Osteoblast (primary cell): ENCODE results near the gene SH3GLB2. TPM values are rescaled to one million over a fixed set of nuclear protein-coding genes. Genes with fewer than 3 reads are reported as not detected.

ENCODE experiments used
- DNase-seq: peaks from one replicate; pipeline ENCODE4 v3.0.0; 2011; ENCODE audit warnings: low spot score, mixed read lengths; ENCODE audit not compliant: insufficient read length; ENCODE audit errors: missing footprints
- H2AFZ ChIP-seq: 2 replicates; pipeline ENCODE4 v1.6.0; 2011; ENCODE audit warnings: mild to moderate bottlenecking, low read length
- H3K27ac ChIP-seq: 2 replicates; pipeline ENCODE4 v1.5.1; 2011; ENCODE audit warnings: mild to moderate bottlenecking, low read depth, low read length, moderate library complexity
- H3K27me3 ChIP-seq: 2 replicates; pipeline ENCODE4 v1.6.0; 2012; ENCODE audit warnings: mild to moderate bottlenecking, control low read depth, inconsistent platforms, low read length, moderate library complexity; ENCODE audit not compliant: insufficient read depth
- H3K36me3 ChIP-seq: 2 replicates; pipeline ENCODE4 v1.5.1; 2011; ENCODE audit warnings: mild to moderate bottlenecking, low read length, control low read depth, moderate library complexity; ENCODE audit not compliant: insufficient read depth
- H3K4me1 ChIP-seq: 2 replicates; pipeline ENCODE4 v1.5.1; 2011; ENCODE audit warnings: mild to moderate bottlenecking, low read length, control low read depth, moderate library complexity; ENCODE audit not compliant: insufficient read depth
- H3K4me2 ChIP-seq: 2 replicates; pipeline ENCODE4 v1.6.0; 2011; ENCODE audit warnings: mild to moderate bottlenecking, low read length; ENCODE audit not compliant: insufficient read depth
- H3K4me3 ChIP-seq: fragments of 200-600 bp; sonication (generic); 3 replicates; pipeline ENCODE4 v1.5.1; 2012; ENCODE audit warnings: mild to moderate bottlenecking, low read length, inconsistent platforms; ENCODE audit not compliant: insufficient read depth
- H3K79me2 ChIP-seq: 2 replicates; pipeline ENCODE4 v1.6.0; 2012; ENCODE audit warnings: mild to moderate bottlenecking, low read length, control low read depth, inconsistent platforms; ENCODE audit not compliant: insufficient read depth
- H3K9me3 ChIP-seq: 2 replicates; pipeline ENCODE4 v1.5.1; 2011; ENCODE audit warnings: low read depth, low read length, control low read depth
- H4K20me1 ChIP-seq: 2 replicates; pipeline ENCODE4 v1.6.0; 2012; ENCODE audit warnings: mild to moderate bottlenecking, low read length, control low read depth; ENCODE audit not compliant: insufficient read depth
- total RNA-seq: library from RNA; depleted of rRNA; stranded (reverse); fragments of >200 nt; gene quantifications from 2 replicates; pipeline ENCODE4 v1.2.3, GENCODE V29; 2012
- TF ChIP-seq, protein P1 (sequence below): IDR thresholded peaks from 2 replicates; pipeline ENCODE4 v1.5.1; 2011; ENCODE audit warnings: mild to moderate bottlenecking, low read depth, low read length, moderate library complexity; ENCODE audit errors: extremely low read depth

The SH3GLB2 gene
- total RNA-seq, 1 donor = 37.3 TPM

DNA sequence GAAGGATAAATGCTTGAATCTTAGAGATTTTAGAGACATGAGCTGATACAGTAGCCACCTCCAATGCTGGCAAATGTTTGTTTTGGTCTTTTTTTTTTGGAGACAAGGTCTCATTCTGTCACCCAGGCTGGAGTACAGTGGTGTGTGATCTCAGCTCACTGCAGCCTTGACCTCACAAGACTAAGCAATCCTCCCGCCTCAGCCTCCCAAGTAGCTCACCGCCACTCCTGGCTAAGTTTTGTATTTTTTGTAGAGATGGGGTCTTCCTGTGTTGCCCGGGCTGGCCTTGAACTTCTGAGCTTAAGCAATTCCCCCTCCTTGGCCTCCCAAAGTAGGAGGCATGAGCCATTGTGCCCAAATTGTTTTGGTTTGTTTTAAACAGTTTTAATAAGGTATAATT lies 46.0 kb upstream of the SH3GLB2 start:
- no peaks in the 10 kb centered on the region for H3K4me1 ChIP-seq
- H2AFZ ChIP-seq = no peak overlapping the region
- no peaks in the 10 kb centered on the region for H3K27me3 ChIP-seq
- no peak for DNase-seq
- H4K20me1 ChIP-seq = no peaks in the 10 kb centered on the region
- H3K4me2 ChIP-seq = no peak overlapping the region
- H3K79me2 ChIP-seq = no peaks in the 10 kb centered on the region
- no peaks in the 10 kb centered on the region for H3K9me3 ChIP-seq
- no peak overlapping the region for H3K27ac ChIP-seq
- no peaks in the 10 kb centered on the region for H3K36me3 ChIP-seq
- H3K4me3 ChIP-seq = no peak overlapping the region
- TF ChIP-seq, protein P1, sequence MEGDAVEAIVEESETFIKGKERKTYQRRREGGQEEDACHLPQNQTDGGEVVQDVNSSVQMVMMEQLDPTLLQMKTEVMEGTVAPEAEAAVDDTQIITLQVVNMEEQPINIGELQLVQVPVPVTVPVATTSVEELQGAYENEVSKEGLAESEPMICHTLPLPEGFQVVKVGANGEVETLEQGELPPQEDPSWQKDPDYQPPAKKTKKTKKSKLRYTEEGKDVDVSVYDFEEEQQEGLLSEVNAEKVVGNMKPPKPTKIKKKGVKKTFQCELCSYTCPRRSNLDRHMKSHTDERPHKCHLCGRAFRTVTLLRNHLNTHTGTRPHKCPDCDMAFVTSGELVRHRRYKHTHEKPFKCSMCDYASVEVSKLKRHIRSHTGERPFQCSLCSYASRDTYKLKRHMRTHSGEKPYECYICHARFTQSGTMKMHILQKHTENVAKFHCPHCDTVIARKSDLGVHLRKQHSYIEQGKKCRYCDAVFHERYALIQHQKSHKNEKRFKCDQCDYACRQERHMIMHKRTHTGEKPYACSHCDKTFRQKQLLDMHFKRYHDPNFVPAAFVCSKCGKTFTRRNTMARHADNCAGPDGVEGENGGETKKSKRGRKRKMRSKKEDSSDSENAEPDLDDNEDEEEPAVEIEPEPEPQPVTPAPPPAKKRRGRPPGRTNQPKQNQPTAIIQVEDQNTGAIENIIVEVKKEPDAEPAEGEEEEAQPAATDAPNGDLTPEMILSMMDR = no peak

DNA sequence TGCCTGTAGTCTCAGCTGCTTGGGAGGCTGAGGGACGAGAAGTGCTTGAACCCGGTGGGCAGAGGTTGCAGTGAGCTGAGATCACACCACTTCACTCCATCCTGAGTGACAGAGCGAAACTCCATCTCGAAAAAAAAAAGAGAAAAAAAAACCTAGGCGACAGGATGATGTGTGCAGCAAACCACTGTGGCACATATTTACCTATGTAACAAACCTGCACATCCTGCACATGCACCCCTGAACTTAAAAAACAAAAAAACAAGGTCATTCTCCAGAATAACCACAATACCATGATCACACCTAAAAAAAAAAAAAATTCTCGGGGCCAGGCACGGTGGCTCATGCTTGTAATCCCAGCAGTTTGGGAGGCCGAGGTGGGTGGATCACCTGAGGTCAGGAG lies 45.3 kb upstream of the SH3GLB2 start:
- Histone ChIP-seq H3K9me3 (no peaks in the 10 kb centered on the region), H4K20me1 (no peaks in the 10 kb centered on the region), H3K4me3 (no peak overlapping the region), H3K79me2 (no peaks in the 10 kb centered on the region), H3K36me3 (no peaks in the 10 kb centered on the region), H2AFZ (no peak overlapping the region), H3K4me2 (no peak overlapping the region), H3K27ac (no peak overlapping the region), H3K4me1 (no peaks in the 10 kb centered on the region), H3K27me3 (no peaks in the 10 kb centered on the region)
- DNase-seq = no peak
- TF ChIP-seq, protein P1 = no peak

DNA sequence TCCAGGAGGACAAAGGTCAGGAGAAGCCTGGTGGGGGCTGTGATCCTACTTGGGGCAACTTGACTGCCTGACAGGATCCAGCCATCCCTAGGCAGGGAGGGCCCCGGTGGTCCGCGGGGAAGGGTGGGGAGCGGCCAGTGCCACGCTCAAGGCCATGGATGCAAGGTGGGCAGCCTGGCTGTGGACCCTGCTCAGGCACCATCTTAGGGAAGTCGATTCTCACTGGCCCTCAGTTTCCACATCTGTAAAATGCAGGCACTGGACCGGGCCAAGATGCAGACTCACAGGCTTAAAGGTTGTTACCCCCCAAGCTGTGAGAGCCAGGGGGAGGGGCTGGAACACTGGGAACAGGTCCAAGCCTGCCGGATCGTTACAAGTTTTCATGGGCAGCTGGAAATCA lies 44.0 kb upstream of the SH3GLB2 start:
- TF ChIP-seq, protein P1 = no peak
- DNase-seq = peak; percentile 18
- Histone ChIP-seq H4K20me1 (no peaks in the 10 kb centered on the region), H3K9me3 (no peaks in the 10 kb centered on the region), H3K4me2 (no peak overlapping the region), H3K27ac (no peak overlapping the region), H3K4me1 (no peaks in the 10 kb centered on the region), H3K27me3 (no peaks in the 10 kb centered on the region), H3K36me3 (peaks cover 7% of the 10 kb centered on the region), H2AFZ (no peak overlapping the region), H3K4me3 (no peak overlapping the region), H3K79me2 (no peaks in the 10 kb centered on the region)

DNA sequence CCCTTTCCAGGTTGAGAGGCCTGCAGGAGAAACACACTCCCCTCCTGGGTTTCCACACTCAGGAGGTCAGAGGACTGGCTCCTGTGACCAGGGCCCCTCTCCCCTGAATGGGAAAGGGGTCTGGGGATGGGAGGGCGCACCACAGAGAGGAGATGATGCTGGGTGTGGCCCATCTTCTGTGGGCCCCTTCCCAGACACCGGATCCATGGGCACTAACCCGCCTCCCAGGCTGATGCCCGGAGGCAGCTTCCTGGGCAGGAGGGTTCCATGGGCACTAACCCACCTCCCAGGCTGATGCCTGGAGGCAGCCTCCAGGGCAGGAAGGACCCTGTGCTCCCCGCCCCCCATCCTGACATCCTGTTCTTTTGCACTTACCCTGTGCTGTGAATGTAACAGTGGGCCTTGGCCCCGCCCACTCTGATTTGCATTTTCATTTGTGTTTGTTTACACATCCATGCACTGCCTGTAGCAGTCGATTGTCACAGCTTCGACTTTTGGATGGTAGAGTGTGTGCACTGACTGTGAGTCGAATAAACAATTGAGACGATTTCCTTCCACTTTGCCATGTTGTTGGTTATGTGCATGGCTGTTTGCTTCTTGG lies 43.5 kb upstream of the SH3GLB2 start:
- H3K36me3 ChIP-seq = peaks cover 7% of the 10 kb centered on the region
- H3K4me2 ChIP-seq = no peak overlapping the region
- H3K79me2 ChIP-seq = no peaks in the 10 kb centered on the region
- no peaks in the 10 kb centered on the region for H3K27me3 ChIP-seq
- no peaks in the 10 kb centered on the region for H4K20me1 ChIP-seq
- no peak overlapping the region for H2AFZ ChIP-seq
- H3K4me1 ChIP-seq = no peaks in the 10 kb centered on the region
- TF ChIP-seq, protein P1 = no peak
- DNase-seq = peak; percentile 51
- H3K9me3 ChIP-seq = no peaks in the 10 kb centered on the region
- H3K27ac ChIP-seq = no peak overlapping the region
- H3K4me3 ChIP-seq = no peak overlapping the region
